ENCODE data around the gene KLHL14.
"Not testable (repeated sequence)": the region's sequence is repeated elsewhere in the genome, so short reads cannot be mapped to it uniquely, and the experiment has no call there.

Gene KLHL14

DNA sequence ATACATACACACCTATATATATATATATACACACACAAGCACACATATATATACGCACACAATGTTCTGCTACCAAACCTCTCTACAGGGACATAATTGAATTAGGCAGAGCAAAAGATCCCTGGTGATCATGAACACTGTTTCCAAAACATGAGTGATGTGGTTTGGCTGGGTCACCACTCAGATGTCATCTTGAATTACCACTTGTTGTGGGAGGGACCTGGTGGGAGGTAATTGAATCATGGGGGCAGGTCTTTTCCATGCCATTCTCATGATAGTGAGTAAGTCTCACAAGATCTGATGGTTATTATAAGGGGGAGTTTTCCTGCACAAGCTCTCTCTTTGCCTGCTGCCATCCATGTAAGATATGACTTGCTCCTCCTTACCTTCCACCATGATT, 135.2 kb downstream of the KLHL14 start:
- not testable (repeated sequence) for H3K9me3 Mint-ChIP-seq, ATAC-seq, H3K4me1 Mint-ChIP-seq, H3K27ac Mint-ChIP-seq, H3K27me3 Mint-ChIP-seq, H3K4me3 Mint-ChIP-seq, DNase-seq

DNA sequence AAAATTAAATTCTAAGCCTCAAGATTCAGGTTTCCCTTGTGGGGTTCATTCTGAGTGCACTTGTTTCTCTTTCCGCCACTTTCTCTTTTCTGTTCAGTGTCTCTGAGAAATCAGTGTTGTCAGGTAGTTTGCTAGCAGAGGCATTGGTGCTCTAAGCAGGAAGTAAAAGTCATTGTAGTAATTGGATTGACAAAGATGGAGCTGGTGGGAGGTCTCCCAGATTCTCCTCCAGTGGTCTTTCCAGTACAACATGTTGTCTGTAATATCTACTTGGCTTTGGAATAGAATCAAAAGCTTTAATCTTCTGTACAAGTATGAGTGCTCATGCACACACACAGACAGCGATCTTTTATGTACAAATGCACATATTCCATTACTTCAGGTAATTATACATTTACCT, 135.6 kb downstream of the KLHL14 start:
- H3K27ac Mint-ChIP-seq, result no peak overlapping the region

DNA sequence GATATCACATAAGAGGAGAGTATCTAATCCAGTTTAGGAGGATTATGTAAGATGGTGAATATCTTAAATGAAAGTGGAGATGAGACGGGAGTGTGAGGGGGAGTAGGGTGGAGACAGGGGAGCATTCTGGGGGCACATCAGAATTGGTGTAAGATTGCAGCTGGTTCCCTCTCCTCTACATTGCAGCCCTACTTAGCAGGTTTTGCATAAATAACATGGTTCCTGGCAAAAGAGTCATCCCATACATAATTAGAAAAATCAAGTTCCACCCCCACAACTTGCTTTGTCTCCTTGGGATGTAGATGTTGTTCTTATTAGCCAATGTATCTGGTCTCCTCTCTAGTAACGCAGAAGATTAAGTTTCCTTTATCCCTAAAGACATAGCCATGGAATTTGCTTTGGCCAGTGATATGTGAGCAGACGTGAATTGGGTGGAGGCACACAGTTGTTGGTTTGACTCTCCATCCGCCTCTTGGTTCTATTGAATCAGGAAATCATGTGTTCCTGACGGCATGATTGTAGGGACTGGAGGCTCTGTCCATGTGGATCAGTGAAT, 137.9 kb downstream of the KLHL14 start:
- Mint-ChIP-seq H3K4me1 (no peaks in the 10 kb centered on the region), H3K4me3 (no peak overlapping the region), H3K27me3 (peaks cover 19% of the 10 kb centered on the region), H3K9me3 (no peaks in the 10 kb centered on the region), H3K27ac (no peak overlapping the region)
- DNase-seq (no peak), ATAC-seq (no peak)

More for the DNA sequence above, 135.6 kb downstream of the KLHL14 start:
- H3K9me3 Mint-ChIP-seq, result no peaks in the 10 kb centered on the region
- H3K27me3 Mint-ChIP-seq, result peaks cover 10% of the 10 kb centered on the region
- H3K4me3 Mint-ChIP-seq, result no peak overlapping the region
- no peaks in the 10 kb centered on the region for H3K4me1 Mint-ChIP-seq
- ATAC-seq, result no peak
- no peak for DNase-seq

DNA sequence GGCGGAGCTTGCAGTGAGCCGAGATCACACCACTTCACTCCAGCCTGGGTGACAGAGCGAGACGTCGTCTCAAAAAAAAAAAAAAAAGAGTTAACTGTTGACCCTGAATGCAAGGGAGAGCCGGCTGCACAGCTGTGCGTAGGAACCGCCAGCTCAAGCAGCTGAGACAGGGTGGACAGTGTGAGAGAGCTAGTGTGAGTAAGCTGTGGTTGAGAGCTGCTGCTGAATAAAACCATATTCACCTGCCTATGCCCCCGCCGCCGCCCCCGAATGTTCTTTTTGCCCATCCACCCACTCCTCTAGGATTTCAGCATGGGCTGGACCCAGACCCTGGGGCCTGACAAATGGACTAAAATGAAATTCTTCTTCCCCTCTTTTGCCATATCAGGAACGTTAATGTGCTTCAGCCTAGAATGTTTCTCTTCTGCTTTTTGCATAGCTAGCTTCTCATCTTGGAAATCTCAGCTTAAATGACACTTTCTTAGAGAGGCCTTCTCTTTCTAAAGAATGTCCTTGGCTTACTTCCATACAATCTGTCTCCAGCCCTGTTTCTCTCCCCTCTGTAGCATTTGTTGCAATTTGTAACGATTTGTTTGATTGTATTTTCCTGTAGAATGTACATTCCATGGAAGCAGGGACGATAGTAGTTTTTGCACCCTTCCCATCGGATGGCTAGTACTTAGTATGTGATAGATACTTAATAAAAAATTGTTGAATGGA, 142.7 kb downstream of the KLHL14 start:
- no peak for ATAC-seq
- no peak for DNase-seq
- H3K27me3 Mint-ChIP-seq, result peaks cover 19% of the 10 kb centered on the region
- no peaks in the 10 kb centered on the region for H3K4me1 Mint-ChIP-seq
- H3K27ac Mint-ChIP-seq, result no peak overlapping the region
- H3K4me3 Mint-ChIP-seq, result no peak overlapping the region
- no peaks in the 10 kb centered on the region for H3K9me3 Mint-ChIP-seq

DNA sequence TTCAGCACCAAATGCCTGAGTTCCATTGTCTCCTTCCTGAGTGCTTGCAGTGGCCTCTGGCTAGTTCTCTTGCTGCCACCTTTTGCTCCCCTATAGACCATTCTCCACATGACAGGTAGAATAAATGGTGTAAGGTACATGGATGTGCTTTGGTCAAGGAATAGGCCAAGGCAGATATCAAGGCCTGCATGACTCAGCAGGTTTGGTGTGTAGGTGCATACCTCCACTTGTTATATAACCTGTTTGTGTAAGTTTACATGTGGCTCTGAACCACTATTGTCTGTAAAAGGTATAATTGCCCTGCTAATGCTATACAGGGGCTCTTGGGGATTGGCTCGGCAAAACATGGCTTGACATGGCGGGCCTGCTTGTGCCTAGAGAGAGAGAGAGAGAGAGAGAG, 143.5 kb downstream of the KLHL14 start:
- no peak for DNase-seq
- Mint-ChIP-seq H3K27me3 (peaks cover 15% of the 10 kb centered on the region), H3K4me1 (no peaks in the 10 kb centered on the region), H3K9me3 (no peaks in the 10 kb centered on the region), H3K4me3 (no peak overlapping the region), H3K27ac (no peak overlapping the region)
- ATAC-seq, result no peak

DNA sequence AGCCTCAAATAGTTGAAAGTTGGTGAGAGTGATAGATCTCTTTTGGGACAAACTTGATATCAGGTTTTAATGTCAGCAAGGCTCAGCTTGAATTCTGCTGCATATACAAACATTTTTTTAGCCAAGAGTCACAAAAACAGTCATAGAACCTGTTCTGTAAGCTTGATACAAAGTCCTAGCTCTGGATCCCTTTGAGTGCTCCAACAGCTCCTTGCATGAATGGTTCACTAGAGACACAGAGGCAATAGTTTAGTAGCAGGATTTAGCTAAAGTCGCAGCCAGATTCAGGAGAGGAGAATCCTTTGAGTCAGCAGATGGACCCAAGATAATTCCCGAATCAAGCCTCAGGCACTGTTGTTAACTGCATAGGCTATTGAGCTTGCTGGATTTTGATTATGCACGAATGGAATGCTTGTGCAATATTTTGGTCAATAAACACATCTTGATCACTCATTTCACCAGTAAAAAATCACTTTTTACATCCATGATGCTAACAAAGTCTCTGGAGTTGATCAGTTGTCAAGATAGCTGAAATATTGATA, 148.6 kb downstream of the KLHL14 start:
- Mint-ChIP-seq H3K27ac (no peak overlapping the region), H3K4me1 (no peaks in the 10 kb centered on the region), H3K27me3 (no peaks in the 10 kb centered on the region), H3K9me3 (no peaks in the 10 kb centered on the region), H3K4me3 (no peak overlapping the region)
- DNase-seq, result no peak
- ATAC-seq, result no peak

DNA sequence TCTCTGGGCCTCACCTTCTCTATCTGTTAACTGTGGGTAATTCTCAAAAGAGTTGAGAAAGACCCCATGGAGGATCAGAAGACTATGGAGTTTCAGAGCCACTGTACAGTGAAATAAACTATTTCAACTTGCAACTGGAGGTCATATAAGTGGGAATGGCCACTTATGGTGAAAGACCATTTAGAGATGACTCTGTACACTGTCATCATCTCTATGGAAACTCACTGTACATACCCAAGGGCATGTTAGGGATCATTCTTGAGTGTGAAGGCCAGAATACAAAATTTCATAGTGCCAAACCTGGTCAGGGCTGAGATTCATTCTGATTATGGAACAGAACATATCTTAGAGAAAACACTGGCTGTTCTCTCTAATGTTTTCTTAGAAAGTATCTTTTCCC, 149.3 kb downstream of the KLHL14 start:
- Mint-ChIP-seq H3K9me3 (no peaks in the 10 kb centered on the region), H3K4me1 (no peaks in the 10 kb centered on the region), H3K4me3 (no peak overlapping the region), H3K27ac (no peak overlapping the region), H3K27me3 (no peaks in the 10 kb centered on the region)
- DNase-seq (no peak), ATAC-seq (no peak)

Data from stimulated activated naive CD8-positive, alpha-beta T cell treated with anti-CD3 and anti-CD28 coated beads, Interleukin-15, amount 100 ng/mL, for 72 hours (primary cell).